Measurements from ENCODE around the gene AP3S1.

Gene AP3S1

GRCh38 chr5:115825948-115826347, 15.8 kb upstream of the AP3S1 start:
- no peak for DNase-seq

DNA sequence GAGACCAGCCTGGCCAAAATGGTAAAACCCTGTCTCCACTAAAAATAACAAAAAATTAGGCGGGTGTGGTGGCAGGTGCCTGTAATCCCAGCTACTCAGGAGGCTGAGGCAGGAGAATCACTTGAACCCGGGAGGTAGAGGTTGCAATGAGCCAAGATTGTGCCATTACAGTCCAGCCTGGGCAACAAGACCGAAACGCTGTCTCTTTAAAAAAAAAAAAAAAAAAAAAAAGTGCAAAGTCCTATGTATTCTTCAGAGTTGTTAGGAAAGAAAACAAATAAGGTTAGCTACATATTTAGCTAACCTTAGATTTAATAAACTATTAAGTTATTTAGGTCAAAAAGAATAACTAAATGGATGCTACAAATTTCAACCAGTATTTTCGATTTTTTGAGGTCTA, 11.8 kb upstream of the AP3S1 start:
- no peak for DNase-seq

GRCh38 chr5:115831163-115831768, 10.5 kb upstream of the AP3S1 start:
- DNase-seq, result peak; percentile 65

- no peak for DNase-seq
Measured at GRCh38 chr5:115835481-115835880, 6.3 kb upstream of the AP3S1 start.

- peak; percentile 66 for DNase-seq
Measured at GRCh38 chr5:115838885-115839518, 2.7 kb upstream of the AP3S1 start.

DNA sequence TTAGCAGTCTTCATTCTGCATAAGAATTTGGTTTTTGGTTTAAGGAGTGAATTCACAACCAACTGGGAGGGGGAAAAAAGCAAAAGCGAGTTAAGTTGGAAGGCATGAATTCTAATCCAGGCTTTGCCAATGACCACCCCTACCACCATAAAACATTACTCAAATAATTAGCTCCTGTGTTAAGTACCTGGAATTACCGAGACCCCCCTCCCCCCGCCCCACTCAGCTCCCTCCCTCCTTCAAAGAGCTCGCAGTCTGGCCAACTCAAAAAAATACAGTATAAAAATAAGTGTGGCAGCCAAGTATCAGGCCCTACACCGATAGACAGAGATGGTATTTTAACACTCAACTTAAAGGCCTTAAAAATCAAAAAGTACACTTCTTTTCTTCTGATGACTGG, 862 bp upstream of the AP3S1 start:
- no peak for DNase-seq

GRCh38 chr5:115842089-115842935, 577 bp downstream of the AP3S1 start:
- DNase-seq, result peak; percentile 53

GRCh38 chr5:115842952-115843351, 1.2 kb downstream of the AP3S1 start:
- no peak for DNase-seq

DNA sequence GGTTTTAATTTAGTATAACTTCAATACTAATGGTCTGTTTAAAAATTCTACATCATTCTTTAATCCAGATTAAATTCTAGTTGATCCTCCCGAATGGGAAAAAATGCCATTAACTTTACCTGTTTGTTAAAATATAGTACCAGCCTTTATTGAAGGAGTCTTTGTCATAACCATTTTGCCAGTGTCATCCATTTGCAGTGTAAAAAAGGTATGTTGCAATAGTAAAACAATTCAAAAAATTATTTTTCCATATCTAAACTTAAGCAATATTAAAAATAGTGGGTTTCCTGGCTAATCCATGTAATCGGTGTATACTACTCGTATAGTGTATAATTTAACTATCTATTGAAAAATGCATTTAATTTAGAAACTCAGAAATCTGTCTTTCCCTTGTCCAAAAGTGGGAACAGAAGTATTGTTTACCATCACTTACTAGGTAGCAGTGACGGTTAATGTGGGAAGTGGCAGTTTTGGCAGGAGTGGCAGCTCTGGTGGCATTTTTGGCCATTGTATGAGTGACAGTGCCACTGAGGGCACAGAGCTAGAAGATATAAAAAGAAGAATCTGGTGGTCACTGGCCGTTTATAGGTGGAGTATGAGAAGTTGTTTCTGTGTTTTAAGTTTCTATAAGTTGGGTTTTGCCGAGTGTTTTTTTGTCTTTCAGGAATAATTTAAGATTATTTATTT, 1.9 kb downstream of the AP3S1 start:
- no peak for DNase-seq

- no peak for DNase-seq
Measured at GRCh38 chr5:115844321-115844817, 2.6 kb downstream of the AP3S1 start.

DNA sequence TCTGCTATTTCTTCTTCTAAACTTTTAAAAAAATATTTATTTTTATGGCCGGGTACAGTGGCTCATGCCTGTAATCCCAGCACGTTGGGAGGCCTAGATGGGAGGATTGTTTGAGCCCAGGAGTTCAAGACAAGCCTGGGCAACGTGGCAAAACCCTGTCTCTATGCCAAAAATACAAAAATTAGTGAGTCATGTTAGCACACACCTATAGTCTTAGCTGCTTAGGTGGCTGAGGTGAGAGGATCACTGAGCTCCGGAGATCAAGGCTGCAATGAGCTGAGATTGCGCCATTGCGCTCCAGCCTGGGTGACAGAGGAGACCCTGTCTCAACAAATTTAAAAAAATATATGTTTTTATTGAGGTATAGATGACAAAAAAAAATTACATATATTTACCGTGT, 5.6 kb downstream of the AP3S1 start:
- DNase-seq, result no peak

DNA sequence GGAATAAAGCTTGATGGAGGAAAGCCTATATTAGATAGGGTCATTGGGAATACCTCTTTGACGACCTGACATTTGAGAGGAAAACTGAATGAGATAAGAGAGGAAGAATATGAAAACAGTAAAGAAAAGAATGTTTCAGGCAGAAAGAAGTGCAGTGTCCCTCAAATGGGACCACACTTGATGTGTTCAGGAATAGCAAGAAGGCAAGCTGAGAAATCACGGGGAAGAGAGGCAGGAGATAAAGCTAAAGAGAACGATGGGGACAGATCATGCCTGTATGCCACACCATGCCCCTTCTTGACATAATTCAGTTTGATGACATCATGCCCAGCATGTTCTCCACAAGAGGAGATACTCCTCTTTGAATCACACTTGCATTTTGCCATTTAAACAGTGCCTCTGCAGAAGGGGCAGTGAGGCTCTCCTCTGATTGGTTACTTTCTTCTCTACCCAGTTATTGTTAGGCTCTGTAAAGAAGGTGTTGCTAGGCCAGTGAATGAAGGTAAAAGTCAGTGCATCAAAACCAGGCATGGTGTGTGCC, 7.6 kb downstream of the AP3S1 start:
- DNase-seq, result no peak

DNA sequence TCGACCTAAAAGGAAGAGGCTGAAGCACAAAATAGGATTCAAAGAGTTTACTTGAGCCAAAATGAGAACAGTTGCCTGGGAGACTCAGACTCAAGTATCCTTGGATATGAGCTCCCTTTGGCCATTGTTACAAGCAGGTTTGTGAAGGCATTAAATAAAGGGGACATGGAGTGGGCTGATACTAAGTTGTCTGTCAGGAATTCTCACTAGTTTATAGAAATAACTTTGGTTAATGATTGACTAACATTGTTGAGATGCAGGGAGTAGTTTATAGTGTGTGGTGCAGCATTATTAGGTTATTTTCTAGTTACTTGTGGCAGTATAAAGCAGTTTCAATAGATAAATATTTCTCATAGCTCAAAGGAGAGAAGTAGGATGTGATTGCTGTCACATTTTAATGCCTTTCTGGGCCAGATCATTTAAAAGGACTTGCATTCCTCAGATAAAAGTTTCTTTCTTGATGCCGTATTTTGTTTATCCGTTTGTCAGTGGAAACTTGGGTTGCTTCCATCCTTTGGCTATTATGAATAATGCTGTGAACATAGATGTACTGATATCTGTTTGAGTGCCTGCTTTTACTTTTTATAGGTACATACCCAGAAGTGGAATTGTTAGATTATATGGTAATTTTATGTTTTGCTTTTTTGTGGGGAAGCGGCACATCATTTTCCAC, 9.1 kb downstream of the AP3S1 start:
- no peak for DNase-seq

- DNase-seq, result no peak
Measured at GRCh38 chr5:115854139-115854538, 12.4 kb downstream of the AP3S1 start.

- peak; percentile 72 for DNase-seq
Measured at GRCh38 chr5:115855959-115856358, 14.2 kb downstream of the AP3S1 start.

- DNase-seq, result no peak
Measured at GRCh38 chr5:115857057-115857479, 15.3 kb downstream of the AP3S1 start.

DNA sequence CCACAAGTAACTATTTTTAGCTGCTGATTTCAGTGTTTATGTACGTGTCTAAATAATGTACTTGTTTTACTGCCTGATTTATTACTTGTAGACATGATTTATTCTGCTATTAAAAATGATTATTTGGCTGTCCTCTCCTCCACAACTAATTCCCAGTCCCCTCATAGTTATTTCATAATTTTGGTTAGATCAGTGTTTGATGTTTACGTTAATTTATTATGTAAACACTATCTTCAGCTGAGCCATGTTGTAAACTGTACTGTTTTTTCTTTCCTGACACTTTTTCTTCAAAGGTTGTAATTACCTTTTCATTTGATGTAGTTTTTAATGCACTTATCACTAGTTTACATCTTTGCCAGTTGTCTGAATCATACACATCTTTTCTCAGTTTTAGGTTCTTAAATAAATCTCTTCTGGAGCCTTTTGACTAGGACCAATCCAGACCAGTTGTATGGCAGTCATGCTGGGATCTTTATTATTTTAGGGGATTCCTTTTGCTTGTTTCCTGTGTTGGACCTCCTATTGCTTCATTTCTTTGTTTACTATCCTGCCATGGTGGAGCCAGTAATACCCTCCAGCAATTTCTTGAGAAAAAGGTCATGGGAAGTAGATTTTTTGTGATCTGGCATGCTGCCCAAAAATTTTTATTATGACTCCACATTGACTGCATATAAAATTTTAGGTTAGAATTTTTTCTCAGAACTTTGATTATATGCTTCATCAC, 16.1 kb downstream of the AP3S1 start:
- DNase-seq, result no peak

GRCh38 chr5:115858396-115858795, 16.7 kb downstream of the AP3S1 start:
- no peak for DNase-seq

GRCh38 chr5:115859378-115859777, 17.6 kb downstream of the AP3S1 start:
- DNase-seq, result no peak

GRCh38 chr5:115869256-115869795, 27.6 kb downstream of the AP3S1 start:
- DNase-seq, result no peak

GRCh38 chr5:115872447-115872846, 30.7 kb downstream of the AP3S1 start:
- DNase-seq, result no peak

All from inflammatory macrophage treated with lipopolysaccharide for 4 hours (primary cell).